GM19463 (cell line): ENCODE results near the gene C7orf33.
A peak's percentile ranks its signal among the peaks of the same experiment; 100 is the strongest.
"Not testable (repeated sequence)": the region's sequence is repeated elsewhere in the genome, so short reads cannot be mapped to it uniquely, and the experiment has no call there.

Source experiments
- ATAC-seq: cut with Tn5 transposase; IDR thresholded peaks from one replicate; pipeline ENCODE4 v1.9.1; 2021; ENCODE audit warnings: mild to moderate bottlenecking, moderate library complexity; ENCODE audit not compliant: unreplicated experiment

C7orf33 gene

GRCh38 chr7:148579366-148579765 is 11.2 kb upstream of the C7orf33 start:
- ATAC-seq: no peak

GRCh38 chr7:148580446-148580845 is 10.1 kb upstream of the C7orf33 start:
- ATAC-seq: no peak

GRCh38 chr7:148581624-148582023 is 8.9 kb upstream of the C7orf33 start:
- no peak for ATAC-seq

GRCh38 chr7:148584154-148584827 is 6.3 kb upstream of the C7orf33 start:
- ATAC-seq: peak; percentile 90

- ATAC-seq: no peak
Measured at GRCh38 chr7:148585399-148585798, 5.2 kb upstream of the C7orf33 start.

GRCh38 chr7:148587076-148587475 is 3.5 kb upstream of the C7orf33 start:
- no peak for ATAC-seq

GRCh38 chr7:148588168-148588567 is 2.4 kb upstream of the C7orf33 start:
- no peak for ATAC-seq

GRCh38 chr7:148588670-148589131 is 1.9 kb upstream of the C7orf33 start:
- ATAC-seq: no peak

GRCh38 chr7:148589640-148590039 is 926 bp upstream of the C7orf33 start:
- no peak for ATAC-seq

- ATAC-seq: not testable (repeated sequence)
Measured at GRCh38 chr7:148596354-148596753, 5.8 kb downstream of the C7orf33 start.

GRCh38 chr7:148598351-148598750 is 7.8 kb downstream of the C7orf33 start:
- ATAC-seq: no peak

GRCh38 chr7:148605350-148605749 is 14.8 kb downstream of the C7orf33 start:
- no peak for ATAC-seq

GRCh38 chr7:148607151-148607661 is 16.6 kb downstream of the C7orf33 start:
- no peak for ATAC-seq

GRCh38 chr7:148609045-148609725 is 18.6 kb downstream of the C7orf33 start:
- no peak for ATAC-seq

GRCh38 chr7:148611692-148612091 is 21.1 kb downstream of the C7orf33 start:
- ATAC-seq: no peak

GRCh38 chr7:148615085-148615730 is 24.6 kb downstream of the C7orf33 start:
- ATAC-seq: no peak

GRCh38 chr7:148620749-148621359 is 30.3 kb downstream of the C7orf33 start:
- no peak for ATAC-seq

GRCh38 chr7:148621563-148621962 is 31.0 kb downstream of the C7orf33 start:
- no peak for ATAC-seq

GRCh38 chr7:148622887-148623585 is 32.5 kb downstream of the C7orf33 start:
- ATAC-seq: no peak

GRCh38 chr7:148623586-148624282 is 33.2 kb downstream of the C7orf33 start:
- ATAC-seq: no peak
